Measurements from ENCODE around the gene UAP1L1.
"Not testable (repeated sequence)": the region's sequence is repeated elsewhere in the genome, so short reads cannot be mapped to it uniquely, and the experiment has no call there.

UAP1L1 gene

DNA sequence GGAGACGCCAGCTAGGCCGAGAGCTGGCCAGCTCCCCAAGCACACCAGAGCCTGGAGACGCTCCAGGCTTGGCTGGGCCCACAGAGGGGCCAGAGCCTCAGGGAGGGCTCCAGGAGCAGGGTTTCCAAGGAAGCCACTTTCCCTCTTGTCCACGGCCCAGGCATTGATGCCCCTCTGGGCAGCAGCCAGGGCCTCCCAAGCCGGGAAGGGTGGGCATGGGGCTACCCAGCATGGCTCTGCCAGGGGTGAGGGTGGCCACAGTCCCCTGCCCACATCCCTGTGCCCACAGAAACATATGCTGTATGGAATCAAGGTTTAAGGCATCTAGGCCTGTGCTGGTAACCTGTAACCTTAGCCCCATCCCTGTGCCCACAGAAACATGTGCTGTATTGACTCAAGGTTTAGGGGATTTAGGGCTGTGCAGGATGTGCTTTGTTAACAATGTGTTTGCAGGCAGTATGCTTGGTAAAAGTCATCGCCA is 38.8 kb downstream of the UAP1L1 start:
- H3K79me2 ChIP-seq (ENCODE audit: insufficient read depth, low read length), result no peaks in the 10 kb centered on the region
- H3K9ac ChIP-seq (ENCODE audit: low read length), result no peak overlapping the region
- TF ChIP-seq CTCF (IDR thresholded peaks at IDR 0.05; ENCODE audit: low read length), result no peak
- TF ChIP-seq EZH2 (IDR thresholded peaks at IDR 0.05; ENCODE audit: borderline replicate concordance, low read length), result no peak
- H3K9me3 ChIP-seq (ENCODE audit: low read length), result no peaks in the 10 kb centered on the region
- H3K4me3 ChIP-seq (ENCODE audit: low read depth, low read length, poor library complexity, severe bottlenecking), result no peak overlapping the region
- peaks cover 21% of the 10 kb centered on the region for H3K36me3 ChIP-seq (ENCODE audit: insufficient read depth, low read length)
- no peaks in the 10 kb centered on the region for H4K20me1 ChIP-seq (ENCODE audit: insufficient read depth, low read length)
- H3K4me2 ChIP-seq (ENCODE audit: low read length), result no peak overlapping the region
- H3K9me2 ChIP-seq (ENCODE audit: low read depth, low read length), result no peaks in the 10 kb centered on the region
- H3K27me3 ChIP-seq (ENCODE audit: insufficient read depth, low read length), result no peaks in the 10 kb centered on the region
- no peak overlapping the region for H3K27ac ChIP-seq (ENCODE audit: low read depth, low read length, poor library complexity, severe bottlenecking)
- H3F3A ChIP-seq (ENCODE audit: insufficient read depth, low read length), result no peaks in the 10 kb centered on the region
- no peak overlapping the region for H2AFZ ChIP-seq (ENCODE audit: low read length)
- peaks cover 32% of the 10 kb centered on the region for H3K4me1 ChIP-seq (ENCODE audit: insufficient read depth, low read length, severe bottlenecking)

GRCh38 chr9:137116728-137117127 is 39.4 kb downstream of the UAP1L1 start:
- Histone ChIP-seq H3K4me2 (ENCODE audit: low read length) (no peak overlapping the region), H3K9me2 (ENCODE audit: low read depth, low read length) (no peaks in the 10 kb centered on the region), H3K4me3 (ENCODE audit: low read depth, low read length, poor library complexity, severe bottlenecking) (no peak overlapping the region), H3F3A (ENCODE audit: insufficient read depth, low read length) (no peaks in the 10 kb centered on the region), H3K36me3 (ENCODE audit: insufficient read depth, low read length) (peaks cover 16% of the 10 kb centered on the region), H3K9me3 (ENCODE audit: low read length) (no peaks in the 10 kb centered on the region), H3K27ac (ENCODE audit: low read depth, low read length, poor library complexity, severe bottlenecking) (no peak overlapping the region), H3K27me3 (ENCODE audit: insufficient read depth, low read length) (no peaks in the 10 kb centered on the region), H3K9ac (ENCODE audit: low read length) (no peak overlapping the region), H3K4me1 (ENCODE audit: insufficient read depth, low read length, severe bottlenecking) (peaks cover 35% of the 10 kb centered on the region), H2AFZ (ENCODE audit: low read length) (no peak overlapping the region), H4K20me1 (ENCODE audit: insufficient read depth, low read length) (no peaks in the 10 kb centered on the region), H3K79me2 (ENCODE audit: insufficient read depth, low read length) (no peaks in the 10 kb centered on the region)
- TF ChIP-seq EZH2 (IDR thresholded peaks at IDR 0.05; ENCODE audit: borderline replicate concordance, low read length) (no peak), CTCF (IDR thresholded peaks at IDR 0.05; ENCODE audit: low read length) (no peak)

- H3K36me3 ChIP-seq (ENCODE audit: insufficient read depth, low read length), result peaks cover 10% of the 10 kb centered on the region
- H3F3A ChIP-seq (ENCODE audit: insufficient read depth, low read length), result no peaks in the 10 kb centered on the region
- TF ChIP-seq EZH2 (IDR thresholded peaks at IDR 0.05; ENCODE audit: borderline replicate concordance, low read length) (no peak), CTCF (IDR thresholded peaks at IDR 0.05; ENCODE audit: low read length) (no peak)
- no peak overlapping the region for H3K9ac ChIP-seq (ENCODE audit: low read length)
- no peak overlapping the region for H3K4me2 ChIP-seq (ENCODE audit: low read length)
- no peaks in the 10 kb centered on the region for H3K79me2 ChIP-seq (ENCODE audit: insufficient read depth, low read length)
- H4K20me1 ChIP-seq (ENCODE audit: insufficient read depth, low read length), result no peaks in the 10 kb centered on the region
- peaks cover 41% of the 10 kb centered on the region for H3K4me1 ChIP-seq (ENCODE audit: insufficient read depth, low read length, severe bottlenecking)
- H3K9me3 ChIP-seq (ENCODE audit: low read length), result no peaks in the 10 kb centered on the region
- no peak overlapping the region for H3K4me3 ChIP-seq (ENCODE audit: low read depth, low read length, poor library complexity, severe bottlenecking)
- H2AFZ ChIP-seq (ENCODE audit: low read length), result no peak overlapping the region
- no peaks in the 10 kb centered on the region for H3K9me2 ChIP-seq (ENCODE audit: low read depth, low read length)
- H3K27me3 ChIP-seq (ENCODE audit: insufficient read depth, low read length), result no peaks in the 10 kb centered on the region
- no peak overlapping the region for H3K27ac ChIP-seq (ENCODE audit: low read depth, low read length, poor library complexity, severe bottlenecking)
Observed at GRCh38 chr9:137117269-137117731, 40.0 kb downstream of the UAP1L1 start.

DNA sequence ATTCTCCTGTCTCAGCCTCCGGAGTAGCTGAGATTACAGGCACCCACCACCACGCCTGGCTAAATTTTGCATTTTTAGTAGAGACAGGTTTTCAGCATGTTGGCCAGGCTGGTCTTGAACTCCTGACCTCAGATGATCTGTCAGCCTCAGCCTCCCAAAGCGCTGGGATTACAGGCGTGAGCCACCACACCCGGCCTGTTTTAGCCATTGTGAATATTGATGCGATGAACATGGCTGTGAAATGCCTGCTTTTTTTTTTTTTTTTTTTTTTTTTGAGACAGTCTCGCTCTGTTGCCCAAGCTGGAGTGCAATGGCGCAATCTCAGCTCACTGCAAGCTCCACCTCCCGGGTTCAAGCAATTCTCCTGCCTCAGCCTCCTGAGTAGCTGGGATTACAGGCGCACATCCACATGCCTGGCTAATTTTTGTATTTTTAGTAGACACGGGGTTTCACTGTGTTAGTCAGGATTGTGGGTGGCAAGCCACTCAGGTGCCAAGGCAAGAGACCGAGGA is 40.8 kb downstream of the UAP1L1 start:
- not testable (repeated sequence) for H3K9ac ChIP-seq (ENCODE audit: low read length); H2AFZ ChIP-seq (ENCODE audit: low read length); H3K9me3 ChIP-seq (ENCODE audit: low read length)

GRCh38 chr9:137121927-137122795 is 44.8 kb downstream of the UAP1L1 start:
- not testable (repeated sequence) for H3K9me3 ChIP-seq (ENCODE audit: low read length); H3K9me2 ChIP-seq (ENCODE audit: low read depth, low read length); H4K20me1 ChIP-seq (ENCODE audit: insufficient read depth, low read length); H3F3A ChIP-seq (ENCODE audit: insufficient read depth, low read length); H2AFZ ChIP-seq (ENCODE audit: low read length); H3K79me2 ChIP-seq (ENCODE audit: insufficient read depth, low read length); H3K36me3 ChIP-seq (ENCODE audit: insufficient read depth, low read length); H3K27me3 ChIP-seq (ENCODE audit: insufficient read depth, low read length); H3K9ac ChIP-seq (ENCODE audit: low read length)
- Histone ChIP-seq H3K4me2 (ENCODE audit: low read length) (peak overlapping the region; percentile 48), H3K4me3 (ENCODE audit: low read depth, low read length, poor library complexity, severe bottlenecking) (peak overlapping the region; percentile 2), H3K4me1 (ENCODE audit: insufficient read depth, low read length, severe bottlenecking) (peaks cover 51% of the 10 kb centered on the region), H3K27ac (ENCODE audit: low read depth, low read length, poor library complexity, severe bottlenecking) (peak overlapping the region; percentile 85)

More for the DNA sequence above, 40.8 kb downstream of the UAP1L1 start:
- H3K36me3 ChIP-seq (ENCODE audit: insufficient read depth, low read length); H3K4me2 ChIP-seq (ENCODE audit: low read length); H3K27me3 ChIP-seq (ENCODE audit: insufficient read depth, low read length); H3K4me3 ChIP-seq (ENCODE audit: low read depth, low read length, poor library complexity, severe bottlenecking); H3K9me2 ChIP-seq (ENCODE audit: low read depth, low read length); H3F3A ChIP-seq (ENCODE audit: insufficient read depth, low read length); H3K79me2 ChIP-seq (ENCODE audit: insufficient read depth, low read length); H4K20me1 ChIP-seq (ENCODE audit: insufficient read depth, low read length); H3K27ac ChIP-seq (ENCODE audit: low read depth, low read length, poor library complexity, severe bottlenecking): not testable (repeated sequence)
- peaks cover 45% of the 10 kb centered on the region for H3K4me1 ChIP-seq (ENCODE audit: insufficient read depth, low read length, severe bottlenecking)
